ENCODE results near the gene TRAF3.

The TRAF3 gene

GRCh38 chr14:102883089-102883541, 105.9 kb downstream of the TRAF3 start:
- DNase-seq (ENCODE audit: low read depth): no peak
- no peak overlapping the region for H3K4me3 ChIP-seq (ENCODE audit: low read depth, low read length)
- no peak for TF ChIP-seq CTCF (IDR thresholded peaks at IDR 0.05; ENCODE audit: insufficient read depth, low read depth, low read length, missing control alignments)

GRCh38 chr14:102883554-102883953, 106.3 kb downstream of the TRAF3 start:
- no peak overlapping the region for H3K4me3 ChIP-seq (ENCODE audit: low read depth, low read length)
- DNase-seq (ENCODE audit: low read depth): no peak
- TF ChIP-seq CTCF (IDR thresholded peaks at IDR 0.05; ENCODE audit: insufficient read depth, low read depth, low read length, missing control alignments): no peak

- TF ChIP-seq CTCF (IDR thresholded peaks at IDR 0.05; ENCODE audit: insufficient read depth, low read depth, low read length, missing control alignments): no peak
- H3K4me3 ChIP-seq (ENCODE audit: low read depth, low read length): no peak overlapping the region
These were observed 108.6 kb downstream of the TRAF3 start for GRCh38 chr14:102885737-102886447.

DNA sequence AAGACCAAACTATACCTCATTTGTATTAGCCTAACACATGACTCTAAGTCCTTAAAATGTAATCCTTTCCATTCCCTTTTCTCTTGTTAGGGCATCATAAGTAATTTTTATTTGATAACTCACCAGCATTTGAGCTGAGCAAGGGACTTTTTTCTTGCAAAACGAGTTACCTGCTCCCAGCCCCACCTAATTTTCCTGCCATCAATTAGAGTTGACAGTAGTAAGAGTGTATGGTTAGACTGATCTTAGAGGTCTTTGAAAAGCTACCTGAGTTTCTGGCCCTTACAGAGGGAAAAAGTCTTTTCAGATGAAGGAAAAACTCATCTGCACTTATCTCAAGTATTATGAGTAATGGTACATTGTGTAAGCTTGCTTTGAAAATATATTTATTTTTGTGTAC, 111.5 kb downstream of the TRAF3 start:
- TF ChIP-seq CTCF (IDR thresholded peaks at IDR 0.05; ENCODE audit: insufficient read depth, low read depth, low read length, missing control alignments): no peak
- no peak overlapping the region for H3K4me3 ChIP-seq (ENCODE audit: low read depth, low read length)
- DNase-seq (ENCODE audit: low read depth): no peak

More at GRCh38 chr14:102885737-102886447, 108.6 kb downstream of the TRAF3 start:
- DNase-seq (ENCODE audit: low read depth): no peak

- no peak for TF ChIP-seq CTCF (IDR thresholded peaks at IDR 0.05; ENCODE audit: insufficient read depth, low read depth, low read length, missing control alignments)
- H3K4me3 ChIP-seq (ENCODE audit: low read depth, low read length): no peak overlapping the region
- DNase-seq (ENCODE audit: low read depth): no peak
These were observed 112.4 kb downstream of the TRAF3 start for GRCh38 chr14:102889615-102890014.

- TF ChIP-seq CTCF (IDR thresholded peaks at IDR 0.05; ENCODE audit: insufficient read depth, low read depth, low read length, missing control alignments): no peak
- no peak overlapping the region for H3K4me3 ChIP-seq (ENCODE audit: low read depth, low read length)
- no peak for DNase-seq (ENCODE audit: low read depth)
These were observed 113.9 kb downstream of the TRAF3 start for GRCh38 chr14:102891111-102891510.

DNA sequence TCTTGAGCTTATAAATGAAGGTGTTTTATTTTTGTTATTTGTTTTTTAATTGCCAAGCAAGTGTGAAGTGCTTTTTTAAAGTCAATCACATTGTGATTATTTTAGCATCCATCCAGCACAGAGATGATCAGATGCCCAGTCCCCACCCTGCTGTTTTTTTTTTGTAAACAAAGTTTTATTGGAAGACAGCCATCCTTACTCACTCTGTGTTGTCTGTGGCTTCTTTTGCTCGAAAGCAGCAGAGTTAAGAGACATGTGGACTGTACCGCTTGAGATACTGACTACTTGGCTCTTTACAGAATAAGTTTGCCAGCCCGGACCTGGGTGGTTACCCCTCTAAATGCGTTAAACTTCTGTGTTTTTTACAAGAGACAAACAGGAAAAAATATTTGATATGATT, 114.3 kb downstream of the TRAF3 start:
- DNase-seq (ENCODE audit: low read depth): no peak
- no peak for TF ChIP-seq CTCF (IDR thresholded peaks at IDR 0.05; ENCODE audit: insufficient read depth, low read depth, low read length, missing control alignments)
- no peak overlapping the region for H3K4me3 ChIP-seq (ENCODE audit: low read depth, low read length)
